ENCODE data around the gene SDF2L1. TPM values are rescaled to one million over a fixed set of nuclear protein-coding genes. Genes with fewer than 3 reads are reported as not detected.
A peak's percentile ranks its signal among the peaks of the same experiment; 100 is the strongest.

SDF2L1 gene
- total RNA-seq, 1 donor from 2014 or later, result 33.8 TPM

- H3K36me3 Mint-ChIP-seq (ENCODE audit: low read depth), result peaks cover 15% of the 10 kb centered on the region
- peak overlapping the region; percentile 95 for H3K27ac Mint-ChIP-seq (ENCODE audit: unreplicated experiment)
- H3K27me3 Mint-ChIP-seq (ENCODE audit: low read depth), result peaks cover 12% of the 10 kb centered on the region
- DNase-seq (ENCODE audit: low read depth, low spot score), result peak; percentile 71
- H3K4me3 Mint-ChIP-seq, result peak overlapping the region; percentile 99
- no peaks in the 10 kb centered on the region for H3K9me3 Mint-ChIP-seq
- peaks cover 34% of the 10 kb centered on the region for H3K4me1 Mint-ChIP-seq
- no peak for TF ChIP-seq CTCF (conservative IDR thresholded peaks at IDR 0.05)
Measured at GRCh38 chr22:21652547-21653545, 10.7 kb downstream of the SDF2L1 start.

- Mint-ChIP-seq H3K4me3 (peak overlapping the region; percentile 80), H3K4me1 (peaks cover 18% of the 10 kb centered on the region), H3K9me3 (peaks cover 6% of the 10 kb centered on the region), H3K27ac (ENCODE audit: unreplicated experiment) (peak overlapping the region; percentile 79), H3K36me3 (ENCODE audit: low read depth) (peaks cover 12% of the 10 kb centered on the region), H3K27me3 (ENCODE audit: low read depth) (peaks cover 25% of the 10 kb centered on the region)
- DNase-seq (ENCODE audit: low read depth, low spot score), result no peak
- TF ChIP-seq CTCF (conservative IDR thresholded peaks at IDR 0.05), result no peak
Measured at GRCh38 chr22:21657020-21657359, 14.9 kb downstream of the SDF2L1 start.

GRCh38 chr22:21657360-21658032 is 15.4 kb downstream of the SDF2L1 start:
- peak; percentile 41 for TF ChIP-seq CTCF (conservative IDR thresholded peaks at IDR 0.05)
- peaks cover 29% of the 10 kb centered on the region for H3K27me3 Mint-ChIP-seq (ENCODE audit: low read depth)
- H3K27ac Mint-ChIP-seq (ENCODE audit: unreplicated experiment), result no peak overlapping the region
- H3K4me1 Mint-ChIP-seq, result peaks cover 18% of the 10 kb centered on the region
- peak; percentile 72 for DNase-seq (ENCODE audit: low read depth, low spot score)
- H3K36me3 Mint-ChIP-seq (ENCODE audit: low read depth), result peaks cover 12% of the 10 kb centered on the region
- H3K4me3 Mint-ChIP-seq, result peak overlapping the region; percentile 91
- H3K9me3 Mint-ChIP-seq, result peaks cover 6% of the 10 kb centered on the region

- Mint-ChIP-seq H3K27ac (ENCODE audit: unreplicated experiment) (no peak overlapping the region), H3K27me3 (ENCODE audit: low read depth) (peaks cover 29% of the 10 kb centered on the region), H3K4me1 (peaks cover 17% of the 10 kb centered on the region), H3K9me3 (peaks cover 6% of the 10 kb centered on the region), H3K36me3 (ENCODE audit: low read depth) (peaks cover 4% of the 10 kb centered on the region), H3K4me3 (peak overlapping the region; percentile 91)
- TF ChIP-seq CTCF (conservative IDR thresholded peaks at IDR 0.05), result no peak
- no peak for DNase-seq (ENCODE audit: low read depth, low spot score)
Measured at GRCh38 chr22:21659864-21660525, 17.9 kb downstream of the SDF2L1 start.

- peak overlapping the region; percentile 91 for H3K4me3 Mint-ChIP-seq
Measured at GRCh38 chr22:21660904-21661303, 18.8 kb downstream of the SDF2L1 start.

More at GRCh38 chr22:21660904-21661303, 18.8 kb downstream of the SDF2L1 start:
- no peak overlapping the region for H3K27ac Mint-ChIP-seq (ENCODE audit: unreplicated experiment)
- DNase-seq (ENCODE audit: low read depth, low spot score), result no peak
- peaks cover 6% of the 10 kb centered on the region for H3K9me3 Mint-ChIP-seq
- H3K36me3 Mint-ChIP-seq (ENCODE audit: low read depth), result peaks cover 4% of the 10 kb centered on the region
- TF ChIP-seq CTCF (conservative IDR thresholded peaks at IDR 0.05), result no peak
- H3K4me1 Mint-ChIP-seq, result peaks cover 23% of the 10 kb centered on the region
- H3K27me3 Mint-ChIP-seq (ENCODE audit: low read depth), result peaks cover 29% of the 10 kb centered on the region

All from neural crest cell (in vitro differentiated cells).